Renal cortical epithelial cell (primary cell): Measurements from ENCODE around the gene TUBGCP6. TPM values are rescaled to one million over a fixed set of nuclear protein-coding genes. Genes with fewer than 3 reads are reported as not detected.

Experiments
- DNase-seq: peaks from one replicate; pipeline ENCODE4 v3.0.0-alpha.2; 2011; ENCODE audit warnings: low read depth
- total RNA-seq: library from RNA; depleted of rRNA; stranded (reverse); fragments of >200 nt; gene quantifications from 2 replicates; pipeline ENCODE4 v1.2.3, GENCODE V29; 2014

Gene TUBGCP6
- total RNA-seq, 1 donor from 2014 or later = 34.5 TPM

DNA sequence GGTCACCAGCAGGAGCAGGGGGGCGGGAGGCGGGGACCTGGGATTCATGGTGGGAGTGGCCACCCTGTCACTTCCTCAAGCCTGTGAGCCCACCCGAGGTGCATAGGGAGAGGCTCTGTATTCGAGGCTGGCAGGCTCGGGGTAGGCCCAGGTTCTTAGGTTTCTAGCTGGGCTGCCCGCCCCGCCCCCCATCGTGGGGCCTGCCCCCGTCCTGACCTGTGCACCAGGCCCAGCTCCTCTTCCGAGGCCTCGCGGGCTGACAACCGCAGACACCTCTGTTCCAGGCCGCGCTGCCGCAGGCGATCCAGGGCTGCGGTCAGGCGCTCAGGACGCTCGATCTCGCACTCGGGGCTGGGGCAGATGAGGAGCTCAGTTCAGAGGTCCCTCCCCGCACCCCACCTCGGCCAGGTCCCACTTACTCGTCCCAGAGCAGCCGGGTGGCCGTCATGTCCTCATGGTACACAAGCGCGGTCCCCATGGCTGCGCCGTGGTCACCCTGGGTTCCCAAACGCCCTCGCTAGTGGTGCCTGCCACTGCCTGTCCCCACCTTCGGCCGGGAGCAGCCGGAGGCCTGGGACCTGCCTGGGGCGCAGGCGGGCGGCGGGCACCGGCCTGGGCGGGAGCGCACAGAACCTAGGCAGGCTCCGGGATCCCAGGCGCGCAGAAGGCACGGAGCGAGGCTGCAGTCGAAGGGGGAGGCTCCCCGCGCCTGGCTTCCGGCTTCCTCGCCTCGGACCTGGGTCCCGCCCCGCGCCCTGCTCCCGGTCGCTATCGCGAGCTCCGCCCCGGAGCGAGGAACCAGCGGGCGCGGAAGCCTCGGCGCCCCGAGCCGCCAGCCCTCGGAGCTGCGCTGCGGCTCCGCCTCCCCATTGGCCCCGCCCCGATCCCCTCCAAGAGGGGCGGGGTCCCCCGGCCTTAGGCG is 6.0 kb upstream of the TUBGCP6 start, which contains the start of gene HDAC10:
HDAC10 (minus strand) TSS at position 711 of the 922 bp plus-strand sequence; CDS start at position 478, 233 bp downstream.
- peak; percentile 19 for DNase-seq

DNA sequence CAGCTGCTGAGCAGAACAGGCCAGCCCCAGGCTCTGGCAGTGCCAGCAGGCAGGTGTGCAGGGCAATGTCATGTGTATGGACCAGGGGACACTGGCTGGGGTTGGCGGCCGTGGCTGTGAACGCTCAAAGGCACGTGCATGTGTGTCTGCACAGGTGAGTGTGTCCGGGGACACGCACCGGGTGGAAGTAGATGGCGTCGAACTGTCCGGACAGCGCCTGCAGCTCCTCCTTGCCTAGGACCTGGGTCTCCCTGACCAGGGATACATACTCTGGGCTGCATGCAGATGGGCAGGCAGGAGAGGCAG is 5.4 kb upstream of the TUBGCP6 start:
- no peak for DNase-seq

DNA sequence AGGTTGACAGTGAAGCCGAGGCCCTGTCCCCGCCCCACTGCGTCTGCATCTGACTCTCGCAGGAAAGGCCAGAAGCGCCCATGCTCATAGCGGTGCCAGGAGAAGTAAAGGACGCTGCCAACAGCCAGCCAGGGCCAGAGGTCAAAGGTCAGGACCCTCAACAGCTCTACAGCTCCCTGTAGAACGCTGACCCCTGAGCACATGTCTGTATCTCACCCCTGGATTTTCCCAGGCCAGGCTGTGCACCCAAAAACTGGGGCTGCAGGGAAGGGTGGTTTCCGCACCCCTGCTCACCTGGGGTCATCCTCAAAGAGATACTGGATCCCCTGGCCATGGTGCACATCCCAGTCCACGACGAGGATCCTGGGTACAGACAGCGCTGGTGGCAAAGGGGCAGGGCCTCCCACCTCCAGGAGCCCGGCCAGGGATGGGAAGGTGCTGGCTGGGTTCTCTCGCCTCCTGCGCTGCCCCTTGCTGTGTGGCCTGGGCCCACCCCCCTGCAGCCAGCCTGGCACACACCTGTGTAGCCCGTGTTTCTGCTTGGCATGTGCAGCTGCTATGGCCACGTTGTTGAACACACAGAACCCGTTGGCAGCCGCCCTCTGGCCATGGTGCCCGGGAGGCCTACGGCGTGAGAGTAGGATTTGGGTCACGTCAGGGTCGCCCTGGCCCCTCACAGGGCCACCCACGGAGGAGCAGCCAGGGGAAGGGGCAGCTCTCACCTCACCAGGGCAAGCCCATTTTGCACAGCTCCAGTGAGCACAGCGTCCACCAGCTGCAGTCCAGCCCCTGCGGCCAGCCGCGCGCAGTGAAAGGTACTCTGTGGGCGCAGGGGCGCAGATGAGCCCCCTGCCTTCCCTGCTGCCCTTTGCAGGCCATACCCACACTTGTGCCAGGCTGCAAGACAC is 4.8 kb upstream of the TUBGCP6 start:
- no peak for DNase-seq

DNA sequence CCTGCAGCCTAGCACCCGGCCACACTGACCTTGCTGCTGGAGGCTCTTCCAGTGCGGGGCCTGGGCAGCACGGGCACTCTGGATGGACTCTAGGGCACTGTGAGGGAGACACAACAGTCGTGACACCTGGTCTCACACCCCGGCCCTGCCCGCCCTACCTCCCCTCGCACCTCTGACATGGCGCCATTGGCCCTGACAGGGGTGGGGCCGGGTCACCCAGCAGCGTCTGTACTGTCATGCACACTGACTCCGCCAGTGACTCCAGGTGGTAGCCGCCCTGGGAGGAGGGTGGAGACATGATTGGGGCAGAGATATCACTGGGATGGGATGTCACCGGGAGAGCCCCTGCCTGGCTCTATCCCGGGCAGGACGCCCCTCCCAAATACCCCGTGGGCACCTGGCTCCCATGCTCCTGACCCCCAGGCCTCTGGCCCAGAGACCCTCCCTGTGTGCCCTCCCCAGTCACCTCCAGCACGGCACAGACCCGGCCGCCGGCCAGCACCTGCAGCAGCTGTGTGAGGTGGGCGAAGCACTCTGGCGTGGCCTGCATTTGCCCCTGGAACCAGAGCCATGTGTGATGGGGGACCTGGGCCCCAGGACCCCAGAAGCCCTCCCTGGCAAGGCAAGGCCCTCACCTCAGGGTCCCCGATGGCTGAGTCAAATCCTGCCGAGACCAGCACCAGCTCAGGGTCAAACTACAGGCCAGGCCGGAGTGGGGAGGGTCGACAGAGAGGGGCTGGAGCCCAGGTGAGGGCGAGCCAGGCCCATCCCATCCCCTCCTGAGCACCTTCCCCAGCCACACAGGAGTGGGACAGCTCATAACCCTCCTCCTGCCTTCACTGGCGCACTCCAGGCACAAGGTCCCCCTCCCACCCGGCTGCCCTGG is 3.6 kb upstream of the TUBGCP6 start:
- DNase-seq = no peak

DNA sequence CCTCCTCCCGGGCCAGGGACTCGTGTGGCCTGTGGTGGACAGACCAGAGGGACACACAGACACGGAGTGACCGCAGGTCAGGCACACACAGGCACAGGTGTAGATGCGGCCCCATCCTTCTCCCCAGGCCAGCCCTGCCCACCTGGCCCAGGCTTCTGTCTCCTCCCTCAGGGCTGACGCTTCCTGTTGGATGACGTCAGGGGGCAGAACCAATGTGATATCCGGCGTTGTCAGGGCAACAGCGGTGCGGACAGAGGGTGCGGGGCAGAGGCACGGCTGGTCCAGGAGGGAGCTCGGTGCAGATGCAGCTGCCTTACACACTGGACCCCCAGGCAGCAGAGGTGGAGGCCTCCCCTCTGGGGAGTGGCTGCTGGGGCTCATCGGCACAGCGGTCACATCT is 2.9 kb upstream of the TUBGCP6 start:
- no peak for DNase-seq

DNA sequence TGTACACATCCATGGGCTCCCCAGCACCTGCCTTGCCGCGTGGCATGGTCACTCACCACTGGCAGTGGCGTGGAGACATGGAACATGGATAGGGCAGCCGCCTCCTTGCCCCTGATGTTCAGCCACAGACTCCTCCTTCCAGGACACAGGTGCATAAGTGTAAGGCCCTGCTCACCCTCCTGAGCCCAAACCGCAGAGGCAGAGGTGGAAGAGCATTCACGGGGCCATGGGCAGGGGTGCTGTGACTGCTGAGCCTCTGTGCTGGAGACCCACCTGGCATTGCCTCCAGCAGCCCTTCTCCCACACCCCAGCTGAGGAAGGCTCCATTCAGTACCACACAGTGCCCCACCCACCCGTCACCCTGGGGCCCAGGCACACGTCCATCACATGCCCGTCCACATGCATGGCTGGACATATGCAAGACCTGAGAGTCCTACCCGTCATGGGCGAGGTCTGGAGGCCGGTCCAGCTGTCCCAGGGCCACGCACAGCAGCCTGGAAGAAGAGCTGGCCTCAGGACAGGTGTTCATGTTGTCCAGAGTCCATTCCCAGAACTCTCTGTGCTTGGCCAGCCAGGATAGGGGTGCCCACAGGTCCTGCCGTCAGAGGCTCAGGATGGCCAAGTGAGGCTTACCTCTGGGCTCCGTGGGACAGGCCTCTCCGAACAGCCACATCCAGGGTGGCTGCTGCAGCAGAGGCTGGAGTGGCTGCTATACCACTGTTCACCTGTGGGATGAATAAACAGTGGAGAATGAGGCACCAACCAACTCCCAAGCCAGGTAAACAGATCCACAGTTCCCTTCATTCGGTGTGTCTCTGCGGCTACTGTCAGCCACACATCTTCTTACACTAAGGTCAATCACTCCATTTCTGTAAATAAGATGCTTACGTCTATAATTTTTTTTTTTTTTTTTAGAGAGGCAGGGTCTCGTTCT is 1.7 kb upstream of the TUBGCP6 start:
- DNase-seq = no peak

DNA sequence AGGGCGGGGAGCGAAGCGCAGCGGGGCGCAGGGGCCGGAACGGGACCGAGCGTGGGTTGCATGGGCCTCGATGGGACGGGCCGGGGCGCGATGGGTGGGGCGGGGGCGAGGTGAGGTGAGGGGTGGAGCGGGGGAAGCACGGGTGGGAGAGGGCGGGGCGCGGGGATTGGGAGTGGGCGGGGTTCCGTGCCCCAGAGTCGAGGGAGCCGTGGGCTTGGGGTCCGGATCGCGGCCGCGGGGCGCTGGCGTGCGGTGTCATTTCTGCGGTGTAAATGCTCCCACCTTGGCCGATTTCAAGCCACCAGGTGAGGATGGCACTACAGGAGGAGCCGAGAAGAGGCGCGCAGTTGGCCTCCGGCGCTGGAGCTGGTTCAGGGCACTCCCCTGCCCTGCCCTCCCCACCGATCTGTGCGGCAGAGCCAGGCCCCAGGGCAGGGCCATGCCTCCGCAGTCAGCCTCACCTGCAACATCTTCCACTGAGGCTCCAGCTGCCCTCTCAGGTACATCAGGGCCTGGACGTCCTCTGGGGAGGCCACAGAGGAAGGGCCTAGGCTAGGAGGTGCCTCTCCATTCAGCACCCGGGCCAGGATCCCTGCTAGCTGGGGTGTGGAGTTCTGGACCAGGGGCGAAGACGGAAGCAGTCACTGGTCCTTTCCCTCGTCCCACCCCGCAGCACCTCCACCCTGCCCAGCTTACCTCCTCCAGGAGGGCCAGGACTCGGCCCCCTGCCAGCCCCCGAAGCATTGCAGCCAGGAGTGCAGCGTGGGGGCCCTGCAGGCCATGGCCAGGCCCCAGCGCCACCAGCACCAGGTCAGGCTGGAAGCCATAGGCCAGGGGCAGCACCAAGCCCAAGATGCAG is 620 bp upstream of the TUBGCP6 start:
- no peak for DNase-seq

DNA sequence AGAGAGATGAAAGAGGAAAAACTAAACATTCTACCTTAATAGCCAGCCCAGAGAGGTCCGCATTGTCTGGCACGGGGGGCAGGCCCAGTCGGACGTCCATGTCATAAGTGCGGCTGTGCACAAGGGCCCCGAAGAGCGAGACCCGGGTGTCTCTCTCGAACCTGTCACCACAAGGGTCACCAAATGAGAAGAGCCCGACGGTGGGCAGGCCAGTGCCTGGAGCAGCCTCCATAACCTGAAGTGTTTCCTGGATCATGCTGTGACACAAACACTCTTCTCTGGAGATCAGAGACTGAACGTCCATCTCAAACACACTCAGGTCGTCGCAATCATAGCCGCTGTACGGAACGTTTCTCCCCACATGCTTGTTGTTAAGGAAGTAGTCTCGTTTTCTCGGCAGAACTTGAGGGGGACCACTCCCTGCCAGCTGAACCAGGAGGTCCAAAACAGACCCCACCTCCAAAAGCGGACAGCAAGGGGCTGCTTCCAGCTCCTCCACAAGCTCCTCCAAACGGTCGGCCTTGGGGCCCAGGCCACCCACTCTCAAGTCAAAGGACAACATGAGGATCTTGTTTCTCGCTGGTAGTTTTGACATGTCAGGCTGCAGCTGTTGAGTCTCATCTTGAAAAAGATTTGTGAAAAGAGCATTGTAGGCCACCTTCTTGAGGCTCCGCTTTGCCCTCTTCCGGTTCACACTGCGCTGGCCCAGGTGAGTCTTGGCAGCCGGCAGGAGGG is 971 bp downstream of the TUBGCP6 start:
- DNase-seq = peak; percentile 10

DNA sequence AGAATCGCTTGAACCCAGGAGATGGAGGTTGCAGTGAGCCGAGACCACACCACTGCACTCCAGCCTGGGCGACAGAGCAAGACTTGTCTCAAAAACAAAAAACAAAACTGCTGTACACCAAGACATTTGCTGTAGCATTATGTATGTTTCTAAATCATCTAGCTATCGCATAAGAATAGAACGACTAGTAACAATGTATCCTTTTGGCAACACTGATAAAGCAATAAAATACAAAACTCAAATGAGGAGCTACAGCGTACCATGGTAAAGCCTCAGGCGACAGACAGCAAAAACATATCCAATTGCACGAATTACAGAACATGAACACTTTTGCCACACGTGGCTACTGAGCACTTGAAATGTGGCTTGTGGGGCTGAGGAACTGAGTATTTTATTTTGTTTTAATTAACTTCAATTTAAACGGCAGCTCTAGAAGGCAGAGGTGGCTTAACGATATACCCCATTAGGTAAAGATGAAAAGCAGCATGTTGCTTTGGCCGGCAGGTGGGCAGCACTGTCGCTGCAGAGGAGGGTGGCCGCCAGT is 2.3 kb downstream of the TUBGCP6 start:
- no peak for DNase-seq

DNA sequence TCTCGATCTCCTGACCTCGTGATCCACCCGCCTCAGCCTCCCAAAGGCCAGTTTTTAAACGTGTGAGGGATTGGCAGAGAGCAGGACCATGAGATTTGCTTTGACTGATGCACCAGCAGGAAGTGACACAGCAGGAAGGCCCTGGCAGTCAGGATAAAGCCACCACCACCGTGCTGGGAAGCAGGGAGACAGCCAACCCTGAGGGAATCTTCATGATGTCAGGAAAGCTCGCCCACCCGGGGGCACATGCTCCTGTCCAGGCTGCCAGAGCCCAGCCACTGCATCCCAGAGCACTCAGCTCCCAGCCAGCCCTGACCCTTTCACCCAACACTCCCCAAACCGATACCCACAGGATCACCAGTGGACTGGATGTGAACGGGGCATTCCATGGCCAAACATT is 6.1 kb downstream of the TUBGCP6 start:
- DNase-seq = no peak

DNA sequence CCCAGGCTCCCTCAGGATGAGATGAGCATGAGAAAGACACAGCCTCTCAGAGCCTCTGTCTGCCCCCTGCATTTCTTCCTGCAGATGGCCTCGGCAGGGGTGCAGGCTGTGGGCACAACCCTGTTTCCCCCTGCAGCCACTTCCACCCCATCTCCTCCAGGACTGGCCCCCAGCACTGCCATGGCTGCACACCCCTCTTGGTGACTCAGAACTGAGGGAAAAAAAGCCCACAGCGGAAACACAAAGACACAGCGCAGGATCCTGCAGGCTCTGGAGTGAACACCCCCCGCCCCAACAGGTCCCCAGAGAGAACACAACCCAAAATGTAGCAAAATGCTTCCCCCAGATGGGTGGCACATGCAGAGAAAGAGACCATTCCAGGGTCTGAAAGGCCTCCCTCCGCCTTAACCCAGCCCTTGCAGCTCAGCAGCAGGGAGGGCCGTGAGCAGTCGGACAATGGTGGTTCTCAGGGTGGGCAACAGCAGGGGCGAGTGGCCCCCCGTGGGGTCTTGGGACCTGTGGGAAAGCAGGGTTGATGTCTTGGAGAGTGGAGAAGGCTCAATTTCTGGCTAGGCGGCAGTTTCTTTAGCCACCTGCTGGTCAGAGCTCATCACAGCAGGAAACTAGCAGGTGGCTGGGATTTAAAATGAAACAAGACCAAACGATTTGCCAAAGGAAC is 8.0 kb downstream of the TUBGCP6 start:
- no peak for DNase-seq

DNA sequence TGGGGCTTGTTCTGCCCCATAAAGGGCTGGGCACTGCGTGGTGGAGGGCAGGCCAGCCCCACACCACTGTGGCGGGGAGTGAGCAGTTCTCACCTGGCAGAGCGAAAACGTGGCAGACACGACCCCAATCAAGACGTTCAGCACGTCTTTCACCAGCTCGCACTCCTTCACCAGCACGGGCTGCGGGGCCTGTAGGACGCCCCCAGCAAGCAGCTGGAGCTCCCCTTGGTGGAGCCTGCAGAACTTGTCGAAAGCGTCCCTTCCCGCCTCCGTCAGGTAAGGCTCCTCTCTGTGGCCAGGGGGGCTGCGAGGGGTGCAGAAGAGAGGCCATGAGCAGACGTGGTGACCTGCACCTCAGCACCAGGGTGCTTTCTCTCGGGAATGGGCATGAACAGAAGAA is 11.6 kb downstream of the TUBGCP6 start:
- DNase-seq = no peak

DNA sequence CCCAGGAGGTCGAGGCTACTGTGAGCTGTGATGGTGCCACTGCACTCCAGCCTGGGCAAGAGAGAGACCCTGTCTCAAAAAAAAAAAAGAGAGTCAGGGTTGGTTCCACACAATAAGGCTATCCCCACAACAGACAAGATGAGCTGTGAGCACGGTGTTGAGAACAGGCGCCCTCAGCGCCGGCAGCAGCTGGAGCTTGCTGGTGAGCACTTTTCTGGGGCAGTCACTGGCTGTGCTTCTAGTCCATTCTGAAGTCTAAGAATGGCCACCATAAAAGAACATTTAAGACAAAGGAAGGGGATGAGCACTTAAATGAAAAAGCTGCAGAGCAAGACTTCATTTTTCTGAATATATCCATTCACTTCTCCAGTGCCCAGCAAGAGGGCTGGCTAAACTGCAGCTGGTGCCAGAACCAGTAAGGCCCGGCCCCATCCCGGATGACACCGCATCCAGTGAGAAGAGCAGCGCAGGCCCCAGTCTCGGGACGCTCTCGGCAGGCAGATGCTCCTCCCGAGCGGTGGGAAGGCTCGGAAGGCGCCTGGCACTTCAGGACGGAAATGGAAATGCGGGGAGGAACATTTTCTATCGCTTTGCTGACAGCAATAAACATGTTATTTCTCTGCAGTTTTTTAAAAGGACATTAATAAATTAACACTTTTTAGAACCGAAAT is 12.2 kb downstream of the TUBGCP6 start:
- DNase-seq = no peak

DNA sequence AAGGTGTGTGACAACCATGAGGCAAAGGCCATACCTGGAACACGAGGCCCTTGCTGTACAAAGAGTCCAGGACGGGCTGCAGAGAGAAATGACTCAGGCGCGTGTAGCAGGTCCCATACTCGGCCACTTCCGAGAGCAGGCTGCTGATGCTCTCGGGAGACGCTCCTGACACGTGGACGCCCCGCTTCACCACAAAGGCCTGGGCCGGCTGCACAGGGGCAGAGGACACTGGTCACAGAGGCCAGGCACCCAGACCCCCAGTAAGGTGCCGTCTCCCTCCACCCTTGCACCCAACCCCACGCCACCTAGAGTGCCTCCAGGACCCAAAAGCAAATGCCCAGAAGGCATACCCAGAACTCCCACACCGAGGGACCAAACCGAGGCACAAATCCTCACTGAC is 15.5 kb downstream of the TUBGCP6 start:
- no peak for DNase-seq

DNA sequence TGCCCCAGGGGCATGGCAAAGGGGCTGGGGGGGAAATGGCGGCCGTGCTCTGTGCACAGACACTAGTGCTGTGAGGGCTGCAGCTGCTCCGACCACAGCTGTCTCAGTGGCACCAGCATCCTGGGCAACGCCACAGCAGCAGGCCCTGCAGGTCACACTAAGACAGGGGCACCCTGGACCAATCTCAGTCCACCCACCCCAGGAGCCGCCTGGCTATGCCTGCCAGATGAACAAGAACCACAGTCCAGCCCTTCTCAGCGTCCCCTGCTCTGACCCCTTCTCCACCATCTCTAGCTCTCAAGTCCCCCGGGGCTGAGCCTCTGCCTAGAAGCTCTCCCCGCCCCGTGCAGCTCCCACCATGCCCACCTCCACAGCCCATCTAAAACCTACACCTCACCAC is 16.5 kb downstream of the TUBGCP6 start:
- no peak for DNase-seq

DNA sequence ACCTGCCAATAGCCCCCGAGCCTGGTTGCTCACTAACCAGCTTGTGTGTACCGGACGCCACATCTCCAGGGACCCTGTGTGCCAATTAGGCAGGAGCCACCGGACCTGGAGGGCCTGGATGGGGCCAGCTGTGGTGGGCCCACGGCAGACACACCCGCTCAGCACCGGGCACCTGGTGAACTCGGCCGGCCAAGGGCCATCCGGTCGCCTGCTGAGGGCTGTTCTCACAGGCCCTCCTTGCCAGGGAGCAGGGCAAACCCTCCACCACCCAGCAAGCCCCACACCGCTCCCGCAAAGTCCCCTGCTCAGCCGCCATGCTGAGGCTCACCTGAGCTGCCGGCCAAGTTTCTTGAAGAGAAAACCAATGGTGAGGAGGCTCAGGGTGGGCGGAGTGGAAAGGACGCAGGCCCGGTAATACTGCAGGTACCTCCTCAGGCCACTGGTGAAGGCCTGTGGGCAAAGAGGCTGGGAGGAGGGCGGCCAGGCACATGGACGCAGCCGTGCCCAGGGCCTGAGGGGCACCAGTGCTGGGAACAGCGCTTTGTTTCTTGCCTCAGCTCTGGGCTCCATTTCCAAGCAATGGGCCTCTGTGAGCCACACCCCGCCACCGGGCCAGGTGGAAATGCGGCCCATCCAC is 17.1 kb downstream of the TUBGCP6 start:
- DNase-seq = no peak

DNA sequence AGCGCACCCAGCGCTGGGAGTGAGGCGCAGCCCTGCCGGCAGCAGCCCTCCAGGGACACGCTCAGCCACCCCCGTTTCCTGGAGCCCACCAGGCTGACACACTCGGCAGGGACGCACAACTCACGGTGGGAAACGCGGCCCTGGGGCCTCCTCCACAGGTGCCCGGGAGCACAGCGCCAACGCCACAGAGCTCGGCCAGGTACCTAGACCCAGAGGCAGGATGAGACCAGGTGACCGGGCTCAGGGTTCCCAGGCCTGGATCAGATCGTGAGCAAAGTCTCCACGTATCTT is 18.0 kb downstream of the TUBGCP6 start:
- no peak for DNase-seq
